H1 (cell line): ENCODE data around the gene RPL32. TPM values are rescaled to one million over a fixed set of nuclear protein-coding genes. Genes with fewer than 3 reads are reported as not detected.

Experiments
- CTCF ChIA-PET: fragments of 300-600 bp; sonication (Branson Sonifier 250); formaldehyde crosslinking; loops from one replicate; lab custom pipeline; 2021; ENCODE audit not compliant: partially characterized antibody; lab: Charles Lee
- POLR2A ChIA-PET: fragments of 300-600 bp; sonication (Branson Sonifier 250); formaldehyde crosslinking; loops from one replicate; lab custom pipeline; 2021; ENCODE audit warnings: inconsistent platforms; ENCODE audit not compliant: partially characterized antibody; lab: Charles Lee
- DNase-seq, 2 experiments: peaks; one replicate each; pipeline versions ENCODE4 v3.0.0 to v3.0.0-alpha.2; 2010 to 2022; ENCODE audit warnings: low spot score in 2 of 2, low read depth in 1 of 2, mixed read lengths in 1 of 2
- FAIRE-seq: peaks from 2 replicates; lab custom pipeline; 2011; peaks lifted over from hg19 to GRCh38; lab: Jason Lieb, UNC
- H2AFZ ChIP-seq: 2 replicates; pipeline ENCODE4 v1.8.1; 2012; ENCODE audit warnings: low read length, inconsistent platforms
- H2AK5ac ChIP-seq: 2 replicates; pipeline ENCODE4 v1.6.1; 2013; ENCODE audit warnings: low read depth, low read length
- H2BK120ac ChIP-seq: replicated peaks from 2 replicates; pipeline ENCODE3; 2013; ENCODE audit warnings: low read depth, low read length, inconsistent platforms
- H2BK12ac ChIP-seq: 2 replicates; pipeline ENCODE4 v1.6.1; 2013; ENCODE audit warnings: low read depth, low read length
- H2BK15ac ChIP-seq: 2 replicates; pipeline ENCODE4 v1.6.1; 2013; ENCODE audit warnings: low read length
- H2BK20ac ChIP-seq: 2 replicates; pipeline ENCODE4 v1.6.1; 2013; ENCODE audit warnings: low read length
- H2BK5ac ChIP-seq: 2 replicates; pipeline ENCODE4 v1.6.1; 2013; ENCODE audit warnings: low read depth, low read length
- H3K14ac ChIP-seq: 2 replicates; pipeline ENCODE4 v1.6.1; 2013; ENCODE audit warnings: inconsistent platforms; ENCODE audit not compliant: insufficient read length
- H3K18ac ChIP-seq: 2 replicates; pipeline ENCODE4 v1.6.1; 2013; ENCODE audit warnings: low read length; ENCODE audit errors: extremely low read depth
- H3K23ac ChIP-seq: 2 replicates; pipeline ENCODE4 v1.6.1; 2013; ENCODE audit warnings: inconsistent platforms; ENCODE audit not compliant: insufficient read length
- H3K23me2 ChIP-seq: 2 replicates; pipeline ENCODE4 v1.6.1; 2013; ENCODE audit warnings: low read depth, low read length
- H3K27ac ChIP-seq: 2 replicates; pipeline ENCODE4 v1.6.1; 2011; ENCODE audit warnings: low read depth, low read length, inconsistent platforms
- H3K27me3 ChIP-seq, 4 experiments: replicated peaks in 1 of 4; 1 replicate in 1 of 4; 2 replicates in 3 of 4; pipeline versions ENCODE4 v1.6.1 to v1.8.1; 2011 to 2013; ENCODE audit warnings: low read length in 3 of 4, mild to moderate bottlenecking in 3 of 4, inconsistent platforms in 2 of 4, mixed read lengths in 2 of 4, moderate library complexity in 1 of 4; ENCODE audit not compliant: control insufficient read depth in 3 of 4, insufficient read depth in 3 of 4; ENCODE audit errors: extremely low read depth in 1 of 4
- H3K36me3 ChIP-seq, 4 experiments: 2 replicates each; pipeline versions ENCODE4 v1.6.1 to v1.8.1; 2011 to 2013; ENCODE audit warnings: mild to moderate bottlenecking in 4 of 4, low read length in 3 of 4, moderate library complexity in 2 of 4, control low read depth in 1 of 4, inconsistent platforms in 1 of 4; ENCODE audit not compliant: insufficient read depth in 4 of 4, control insufficient read depth in 2 of 4
- H3K4ac ChIP-seq: replicated peaks from 2 replicates; pipeline ENCODE3; 2013; ENCODE audit warnings: low read length, low read depth, mixed read lengths, inconsistent platforms; ENCODE audit not compliant: insufficient read length
- H3K4me1 ChIP-seq, 4 experiments: replicated peaks in 1 of 4; 1 replicate in 1 of 4; 2 replicates in 3 of 4; pipeline versions ENCODE4 v1.6.1 to v1.8.1; 2011 to 2013; ENCODE audit warnings: low read length in 3 of 4, inconsistent platforms in 2 of 4, mixed read lengths in 1 of 4; ENCODE audit not compliant: insufficient read depth in 4 of 4, control insufficient read depth in 3 of 4
- H3K4me2 ChIP-seq, 2 experiments: 2 replicates each; pipeline versions ENCODE4 v1.6.1 to v1.8.1; 2011 to 2013; ENCODE audit warnings: low read depth in 2 of 2, low read length in 2 of 2, control low read depth in 1 of 2, inconsistent platforms in 1 of 2, mild to moderate bottlenecking in 1 of 2; ENCODE audit not compliant: insufficient read depth in 1 of 2
- H3K4me3 ChIP-seq, 4 experiments: fragments of 200-600, 300-600 bp in 1 of 4; sonication (generic), shearing (Covaris generic), sonication (Bioruptor Twin) in 1 of 4; 2 replicates each; pipeline versions ENCODE4 v1.5.1 to v1.8.1; 2011 to 2016; ENCODE audit warnings: low read length in 4 of 4, low read depth in 3 of 4, control low read depth in 2 of 4, inconsistent platforms in 2 of 4, mild to moderate bottlenecking in 2 of 4, mixed read lengths in 1 of 4, moderate library complexity in 1 of 4; ENCODE audit not compliant: insufficient read depth in 2 of 4; ENCODE audit errors: extremely low read depth in 1 of 4
- H3K56ac ChIP-seq: replicated peaks from 2 replicates; pipeline ENCODE3; 2013; ENCODE audit warnings: low read depth, mild to moderate bottlenecking, mixed read lengths, low read length, inconsistent platforms; ENCODE audit not compliant: insufficient read length
- H3K79me1 ChIP-seq: 2 replicates; pipeline ENCODE4 v1.6.1; 2013; ENCODE audit warnings: low read depth, low read length, control low read depth
- H3K79me2 ChIP-seq, 2 experiments: 2 replicates each; pipeline versions ENCODE4 v1.6.1 to v1.8.1; 2012 to 2013; ENCODE audit warnings: low read length in 2 of 2, mild to moderate bottlenecking in 2 of 2, inconsistent platforms in 1 of 2; ENCODE audit not compliant: insufficient read depth in 2 of 2, control insufficient read depth in 1 of 2
- H3K9ac ChIP-seq, 4 experiments: replicated peaks in 1 of 4; 1 replicate in 1 of 4; 2 replicates in 3 of 4; pipeline versions ENCODE4 v1.6.1 to v1.8.1; 2011 to 2013; ENCODE audit warnings: low read depth in 3 of 4, low read length in 3 of 4, control low read depth in 2 of 4, mild to moderate bottlenecking in 2 of 4, moderate library complexity in 2 of 4, inconsistent platforms in 1 of 4; ENCODE audit errors: extremely low read depth in 1 of 4
- H3K9me3 ChIP-seq, 2 experiments: 2 replicates each; pipeline versions ENCODE4 v1.6.1 to v1.8.1; 2012 to 2013; ENCODE audit warnings: mild to moderate bottlenecking in 2 of 2, moderate library complexity in 2 of 2, control low read depth in 1 of 2, inconsistent platforms in 1 of 2, low read depth in 1 of 2, low read length in 1 of 2, mixed read lengths in 1 of 2; ENCODE audit not compliant: insufficient read depth in 2 of 2
- H4K20me1 ChIP-seq, 2 experiments: replicated peaks in 1 of 2; 2 replicates each; pipeline versions ENCODE3 to v1.8.1; 2011 to 2013; ENCODE audit warnings: inconsistent platforms in 2 of 2, low read length in 2 of 2, mild to moderate bottlenecking in 1 of 2; ENCODE audit not compliant: insufficient read depth in 2 of 2, control insufficient read depth in 1 of 2
- H4K5ac ChIP-seq: 2 replicates; pipeline ENCODE4 v1.6.1; 2013; ENCODE audit warnings: low read length, low read depth, mixed read lengths, inconsistent platforms; ENCODE audit not compliant: insufficient read length
- H4K8ac ChIP-seq: 2 replicates; pipeline ENCODE4 v1.8.0; 2013; ENCODE audit warnings: mild to moderate bottlenecking, moderate library complexity, low read length, inconsistent platforms; ENCODE audit not compliant: insufficient read depth; ENCODE audit errors: extremely low read depth
- H4K91ac ChIP-seq: replicated peaks from 2 replicates; pipeline ENCODE3; 2013; ENCODE audit warnings: low read length, mixed read lengths, inconsistent platforms; ENCODE audit not compliant: insufficient read length
- BRCA1 ChIP-seq: IDR thresholded peaks from 2 replicates; pipeline ENCODE4 v1.6.1; 2012; ENCODE audit warnings: low read depth, low read length, improper control_type of control experiment
- SIN3A ChIP-seq, 2 experiments: IDR thresholded peaks in 1 of 2; conservative IDR thresholded peaks in 1 of 2; 2 replicates each; pipeline ENCODE4 v1.6.1; 2011 to 2012; ENCODE audit warnings: low read length in 2 of 2, improper control_type of control experiment in 1 of 2, low read depth in 1 of 2, mild to moderate bottlenecking in 1 of 2
- WGBS, 2 experiments: shearing (Covaris generic) in 1 of 2; methylation state at CpG; one replicate each; pipeline versions ENCODE4 v1.1.6 to v1.1.7; 2013 to 2015; ENCODE audit warnings: low lambda C conversion rate in 2 of 2, mixed read lengths in 2 of 2, inconsistent platforms in 1 of 2, low coverage in 1 of 2, missing lambda C conversion rate in 1 of 2; ENCODE audit not compliant: insufficient replicate concordance in 2 of 2, insufficient coverage in 1 of 2, insufficient read length in 1 of 2; ENCODE audit errors: extremely low coverage in 1 of 2, missing lambda C conversion rate in 1 of 2; 5-methylcytosine and 5-hydroxymethylcytosine counted together
- polyA plus RNA-seq, 7 experiments: library from polyadenylated mRNA; depleted of rRNA in 3 of 7; stranded (reverse) in 5 of 7; unstranded in 2 of 7; fragments of >200 nt in 5 of 7; fragments of 200-250 nt in 2 of 7; gene quantifications; 1 replicate in 5 of 7; 2 replicates in 1 of 7; 4 replicates in 1 of 7; pipeline versions ENCODE4 v1.2.1 to v1.2.3, GENCODE V29; 2011 to 2013; ENCODE audit warnings: missing spikeins in 2 of 7, mixed read lengths in 2 of 7
- total RNA-seq: library from RNA; stranded (reverse); fragmentation: NEBNext Ultra II Directional; extraction: Animal tissue kit (Norgen Biotek cat#: 25700); gene quantifications from 2 replicates; pipeline ENCODE4 v1.2.1, GENCODE V29; 2021

RPL32 gene
- total and polyA plus RNA-seq, 2 of the 8 experiments (the other 6 are each of a cell fraction or from before 2014, with no cell fraction given), result 1,443 to 2,043 TPM

- peaks cover 0 to 2% of the 10 kb centered on the region in 2 experiments for H4K20me1 ChIP-seq
- no peak overlapping the region for H2BK15ac ChIP-seq
- no peak overlapping the region for H2BK20ac ChIP-seq
- H3K56ac ChIP-seq, result no peak overlapping the region
- no peak overlapping the region for H3K27ac ChIP-seq
- H3K4ac ChIP-seq, result no peak overlapping the region
- no peak for TF ChIP-seq BRCA1
- no peak for TF ChIP-seq SIN3A (conservative IDR thresholded peaks at IDR 0.05 in 1 of 2, IDR thresholded peaks at IDR 0.05 in 1 of 2; ENCODE audit: low read depth in 1 of 2, low read length in 2 of 2)
- no peaks in the 10 kb centered on the region for H3K36me3 ChIP-seq
- H3K14ac ChIP-seq, result no peak overlapping the region
- no peak overlapping the region for H2BK12ac ChIP-seq
- no peak overlapping the region for H3K4me2 ChIP-seq
- H3K23ac ChIP-seq, result no peak overlapping the region
- H3K18ac ChIP-seq, result no peak overlapping the region
- H3K79me2 ChIP-seq, result no peaks in the 10 kb centered on the region
- H2AFZ ChIP-seq, result no peak overlapping the region
- CTCF ChIA-PET, result interaction anchor here (1.3 to 21.3 kb wide), 4 partner anchors 9 to 78 kb away, joined by 4 to 353 read pairs (median 6); no protein-coding TSS in a partner anchor
- H4K5ac ChIP-seq, result no peak overlapping the region
- peaks cover 4% of the 10 kb centered on the region; the same call in 1 of the 2 replicates for H3K23me2 ChIP-seq
- H3K9ac ChIP-seq, result no peak overlapping the region
- H2AK5ac ChIP-seq, result no peak overlapping the region
- H3K27me3 ChIP-seq, result peaks cover 0 to 20% (median 5%) of the 10 kb centered on the region in 4 experiments; a peak in 3 of 7 replicates
- no peak overlapping the region for H2BK120ac ChIP-seq
- FAIRE-seq (no peak), DNase-seq (no peak)
- H3K9me3 ChIP-seq, result no peaks in the 10 kb centered on the region
- H4K91ac ChIP-seq, result no peak overlapping the region
- H2BK5ac ChIP-seq, result no peak overlapping the region
- WGBS, 2 experiments, result 89% methylated on average over 12 of the region's 12 CpGs; no CpG with 5 or more reads in 1 of the 2 experiments
- peaks cover 0 to 3% (median 2%) of the 10 kb centered on the region in 4 experiments; a peak in 5 of 7 replicates for H3K4me1 ChIP-seq
- no peak overlapping the region for H3K4me3 ChIP-seq
- H4K8ac ChIP-seq, result no peak overlapping the region
- H3K79me1 ChIP-seq, result no peaks in the 10 kb centered on the region
- POLR2A ChIA-PET, result interaction anchor here (22.9 kb wide), 1 partner anchor 34 kb away, joined by 314 read pairs; the partner anchor contains the start of gene RPL32
Observed at GRCh38 chr3:12871404-12871983, 30.1 kb upstream of the RPL32 start.
